ENCODE measurements around the gene PID1.

DNA sequence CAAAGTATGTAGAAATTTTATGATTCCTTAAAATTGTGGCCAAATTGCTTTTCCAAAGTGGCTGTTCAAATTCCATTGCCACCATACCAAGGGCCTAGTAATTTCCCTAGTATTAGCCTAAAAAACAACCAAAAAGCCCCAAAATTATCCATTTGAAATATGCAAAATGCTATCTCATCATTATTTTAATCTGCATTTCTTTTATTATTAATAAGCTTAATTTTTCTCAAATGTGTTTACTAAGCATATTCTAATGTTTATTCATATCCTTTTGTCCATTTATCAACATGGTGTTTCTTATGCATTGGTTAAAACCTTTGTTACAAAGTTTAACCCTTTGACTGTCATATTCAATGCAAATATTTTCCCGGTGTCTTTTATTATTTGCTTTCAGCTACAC is 48.0 kb downstream of the PID1 start:
- TF ChIP-seq, protein P1, sequence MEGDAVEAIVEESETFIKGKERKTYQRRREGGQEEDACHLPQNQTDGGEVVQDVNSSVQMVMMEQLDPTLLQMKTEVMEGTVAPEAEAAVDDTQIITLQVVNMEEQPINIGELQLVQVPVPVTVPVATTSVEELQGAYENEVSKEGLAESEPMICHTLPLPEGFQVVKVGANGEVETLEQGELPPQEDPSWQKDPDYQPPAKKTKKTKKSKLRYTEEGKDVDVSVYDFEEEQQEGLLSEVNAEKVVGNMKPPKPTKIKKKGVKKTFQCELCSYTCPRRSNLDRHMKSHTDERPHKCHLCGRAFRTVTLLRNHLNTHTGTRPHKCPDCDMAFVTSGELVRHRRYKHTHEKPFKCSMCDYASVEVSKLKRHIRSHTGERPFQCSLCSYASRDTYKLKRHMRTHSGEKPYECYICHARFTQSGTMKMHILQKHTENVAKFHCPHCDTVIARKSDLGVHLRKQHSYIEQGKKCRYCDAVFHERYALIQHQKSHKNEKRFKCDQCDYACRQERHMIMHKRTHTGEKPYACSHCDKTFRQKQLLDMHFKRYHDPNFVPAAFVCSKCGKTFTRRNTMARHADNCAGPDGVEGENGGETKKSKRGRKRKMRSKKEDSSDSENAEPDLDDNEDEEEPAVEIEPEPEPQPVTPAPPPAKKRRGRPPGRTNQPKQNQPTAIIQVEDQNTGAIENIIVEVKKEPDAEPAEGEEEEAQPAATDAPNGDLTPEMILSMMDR (IDR thresholded peaks at IDR 0.05) = no peak
- TF ChIP-seq POLR2A (IDR thresholded peaks at IDR 0.05) = no peak
